KG1 (cell line): ENCODE results near the gene MRPL9.

Experiments
- DNase-seq: peaks from one replicate; lab custom pipeline; 2025; lab: John Stamatoyannopoulos, UW

MRPL9 gene

GRCh38 chr1:151729966-151730291, 33.4 kb downstream of the MRPL9 start:
- DNase-seq, result no peak

- DNase-seq, result no peak
These were observed 33.9 kb downstream of the MRPL9 start for GRCh38 chr1:151729157-151729965.

DNA sequence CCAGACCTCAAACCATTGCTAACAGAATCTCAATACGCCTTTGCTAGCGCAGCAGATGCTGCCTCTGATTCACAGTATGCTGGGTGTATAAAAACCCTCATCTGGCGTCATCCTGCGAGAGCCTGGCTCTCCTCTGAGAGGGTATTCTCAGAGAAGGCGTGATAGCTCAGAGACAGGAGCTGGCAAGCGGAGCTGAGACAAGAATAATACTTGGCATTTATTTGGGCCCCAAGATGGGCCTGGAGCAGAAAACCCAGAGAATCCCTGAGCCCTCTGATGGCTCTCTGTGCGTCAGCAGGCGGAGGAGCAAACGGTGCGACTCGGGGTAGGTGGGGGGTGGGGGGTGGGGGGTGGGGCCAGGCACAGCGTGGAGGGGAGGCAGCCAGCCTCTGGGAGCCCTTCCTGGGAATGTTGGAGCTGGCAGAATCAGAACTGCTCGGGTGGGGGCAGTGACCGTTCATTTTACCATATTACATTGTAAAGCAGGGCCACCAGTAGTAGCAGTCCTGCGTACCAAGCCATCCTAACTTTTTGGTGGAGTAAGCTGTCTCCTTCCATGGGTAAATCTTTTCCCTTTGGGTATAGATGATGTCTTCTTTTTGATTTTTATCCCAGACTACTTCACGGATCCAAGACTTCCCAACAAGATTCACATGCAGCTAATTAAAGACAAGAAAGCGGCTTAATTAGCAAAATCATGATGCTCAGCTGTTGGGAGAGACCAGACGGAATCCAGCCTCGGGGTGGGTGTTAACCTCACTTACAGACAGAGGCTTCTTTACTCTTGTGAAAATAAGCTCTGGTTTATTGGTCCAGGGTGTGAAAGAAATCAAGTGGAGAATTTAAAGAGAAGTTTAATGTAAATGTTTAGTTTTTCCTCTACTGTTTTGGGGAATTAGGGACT, 34.9 kb downstream of the MRPL9 start:
- no peak for DNase-seq

- DNase-seq, result no peak
These were observed 39.4 kb downstream of the MRPL9 start for GRCh38 chr1:151723726-151724370.

GRCh38 chr1:151721788-151722510, 41.3 kb downstream of the MRPL9 start:
- DNase-seq, result no peak

DNA sequence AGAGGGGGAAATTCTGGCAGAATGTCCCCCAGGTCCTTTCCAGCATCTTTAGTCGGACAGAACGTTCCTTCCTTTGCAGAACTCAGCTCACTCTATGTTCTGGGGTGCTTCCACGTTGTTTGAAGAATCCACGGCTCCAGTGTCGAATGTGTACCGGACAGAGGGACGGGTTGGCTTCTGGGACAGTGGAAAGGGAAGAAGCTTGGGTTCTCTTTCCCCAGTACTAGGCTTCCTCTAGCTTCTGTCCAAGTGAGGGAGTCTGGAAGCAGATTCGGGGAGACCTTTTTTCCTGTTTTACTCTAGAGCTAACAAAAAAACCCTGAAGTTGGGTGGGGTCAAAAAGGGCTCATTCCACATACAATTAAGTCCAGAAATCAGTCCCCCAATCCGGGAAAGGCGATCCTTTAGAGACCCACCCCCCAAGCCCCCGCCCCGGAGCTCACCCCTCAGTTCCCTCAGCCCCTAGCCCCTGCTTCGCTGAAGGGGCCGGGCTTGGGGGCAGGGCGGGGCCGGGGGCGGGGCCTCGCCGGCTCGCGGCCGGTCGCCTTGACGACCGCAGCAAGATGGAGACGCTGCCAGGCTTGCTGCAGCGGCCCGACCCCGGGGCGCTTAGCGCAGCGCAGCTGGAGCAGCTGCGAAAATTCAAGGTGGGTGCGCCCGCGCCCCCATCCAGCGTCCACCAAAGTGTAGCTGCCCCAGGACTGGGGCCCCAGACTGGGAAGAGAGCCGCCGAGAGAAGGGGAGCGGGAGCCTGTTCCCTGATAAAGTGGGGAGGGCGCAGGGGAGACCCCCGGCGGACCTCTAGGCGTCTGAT, 42.1 kb downstream of the MRPL9 start, which contains the start of gene RIIAD1:
TSS of gene RIIAD1 (plus strand) at position 549 of the 814 bp plus-strand sequence. CDS start at position 564, 15 bp downstream.
- DNase-seq, result no peak

DNA sequence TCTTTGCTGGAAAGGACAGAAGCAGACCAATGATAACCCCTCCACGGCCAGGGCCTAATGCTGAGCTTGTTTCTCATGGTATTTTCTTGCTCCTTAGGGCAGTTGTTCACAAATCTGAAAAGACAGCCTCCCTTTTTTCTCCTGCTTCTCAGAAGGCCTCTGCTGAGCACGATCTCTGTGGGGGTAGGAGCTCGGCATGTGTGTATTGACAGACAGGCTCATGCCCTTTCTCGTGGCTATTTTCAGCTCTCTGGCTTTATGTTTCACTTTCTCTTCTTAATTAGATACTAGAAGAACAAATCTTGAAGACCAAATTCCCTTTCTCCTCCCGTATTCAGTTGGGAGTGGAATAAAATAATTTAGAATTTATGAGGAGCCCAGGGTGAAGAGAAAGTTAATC, 42.7 kb downstream of the MRPL9 start:
- no peak for DNase-seq

DNA sequence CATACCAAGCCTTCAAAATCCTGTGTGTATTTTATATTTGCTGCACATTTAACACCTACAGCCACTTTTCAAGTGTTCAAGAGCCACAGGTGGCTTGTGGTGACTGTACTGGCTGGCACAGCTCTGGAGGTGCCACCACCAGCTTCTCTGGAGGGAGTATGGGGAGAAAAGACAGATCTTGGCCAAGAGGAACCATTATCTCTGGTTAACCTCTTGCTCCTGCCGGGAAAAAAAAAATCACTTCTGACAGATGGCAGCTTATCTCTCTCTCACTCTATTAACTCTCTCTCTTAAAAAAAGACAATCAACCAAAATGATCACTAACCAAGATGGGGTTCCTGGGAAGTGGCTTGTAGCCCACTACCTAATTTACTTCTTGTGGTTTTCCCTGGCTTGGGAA, 43.2 kb downstream of the MRPL9 start:
- no peak for DNase-seq

GRCh38 chr1:151718666-151719065, 44.6 kb downstream of the MRPL9 start:
- no peak for DNase-seq

DNA sequence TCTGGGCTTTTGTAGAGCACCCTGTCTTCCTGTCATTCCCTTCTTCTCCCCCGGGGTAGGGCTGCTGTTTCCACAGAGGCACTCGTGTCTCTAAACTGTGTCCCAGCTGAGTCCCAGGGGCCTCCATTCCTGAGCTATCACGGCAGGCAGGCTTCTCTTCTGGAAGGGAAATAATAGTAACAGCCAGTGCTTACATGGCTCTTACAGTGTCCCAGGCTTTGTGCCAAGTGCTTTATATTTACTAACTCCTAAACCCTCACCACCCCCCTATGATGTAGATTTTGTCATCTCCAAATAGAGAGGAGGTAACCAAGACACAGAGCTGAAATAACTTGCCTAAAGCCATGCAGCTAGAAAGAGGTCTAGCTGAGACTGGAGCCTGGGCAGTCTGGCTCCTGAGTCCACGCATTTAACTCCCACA, 45.3 kb downstream of the MRPL9 start:
- no peak for DNase-seq

- DNase-seq, result no peak
These were observed 46.3 kb downstream of the MRPL9 start, which contains the start of gene CELF3 for GRCh38 chr1:151716771-151717631. Gene CELF3 (minus strand): TSS chr1:151716803. CDS start chr1:151716020, 783 bp downstream.

DNA sequence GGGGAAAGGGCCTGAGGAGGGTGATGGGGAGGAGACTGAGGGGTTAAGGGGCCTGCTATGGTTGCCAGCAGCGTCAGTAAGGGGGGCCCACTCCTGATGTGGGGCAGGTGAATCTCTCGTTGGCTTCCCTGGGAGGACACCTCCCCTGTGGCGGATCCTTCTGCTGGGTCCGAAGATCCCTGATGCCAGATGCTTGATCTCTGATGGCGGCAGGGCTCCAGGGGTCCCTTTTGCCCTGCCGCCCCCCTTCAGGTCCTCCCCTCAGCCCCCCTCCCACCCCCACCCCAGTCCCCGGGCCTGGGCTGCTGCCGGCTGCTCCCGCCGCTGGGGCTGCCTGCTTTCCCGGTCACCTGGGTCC, 46.9 kb downstream of the MRPL9 start:
- no peak for DNase-seq

DNA sequence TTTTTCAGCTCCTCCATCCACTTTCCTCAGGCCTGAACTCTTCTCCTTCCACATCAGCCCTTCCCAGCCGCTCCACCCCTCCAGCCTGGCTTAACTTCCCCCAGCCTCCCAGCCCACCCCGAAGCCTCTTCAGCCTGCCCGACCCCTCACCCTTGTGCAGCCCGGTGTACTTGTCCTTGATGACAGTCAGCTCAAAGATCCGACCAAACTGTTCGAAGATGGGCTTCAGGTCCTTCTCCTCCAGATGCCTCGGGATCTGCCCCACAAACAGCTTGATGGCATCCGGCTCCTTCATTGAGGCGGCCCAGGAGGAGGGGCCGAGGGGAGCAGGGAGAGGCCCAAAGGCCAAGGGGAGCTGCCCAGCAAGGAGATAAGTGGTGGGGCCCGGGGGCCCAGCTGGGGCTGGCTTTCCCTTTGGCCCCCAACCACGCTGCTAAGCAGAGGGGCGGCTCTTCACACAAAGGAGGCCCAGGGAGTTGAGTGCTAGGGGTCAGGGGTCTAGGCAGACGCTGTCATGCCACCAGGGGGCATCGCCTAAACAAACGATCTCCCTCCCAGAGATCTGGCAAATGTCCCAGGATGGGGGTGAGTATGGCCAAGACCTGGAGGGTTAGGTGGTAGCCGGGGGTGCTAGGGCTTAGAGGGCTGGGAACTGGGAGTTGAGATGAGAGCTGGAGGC, 47.4 kb downstream of the MRPL9 start:
- no peak for DNase-seq

- DNase-seq, result no peak
These were observed 48.2 kb downstream of the MRPL9 start for GRCh38 chr1:151714820-151715725.

- DNase-seq, result no peak
These were observed 49.4 kb downstream of the MRPL9 start for GRCh38 chr1:151713874-151714273.

DNA sequence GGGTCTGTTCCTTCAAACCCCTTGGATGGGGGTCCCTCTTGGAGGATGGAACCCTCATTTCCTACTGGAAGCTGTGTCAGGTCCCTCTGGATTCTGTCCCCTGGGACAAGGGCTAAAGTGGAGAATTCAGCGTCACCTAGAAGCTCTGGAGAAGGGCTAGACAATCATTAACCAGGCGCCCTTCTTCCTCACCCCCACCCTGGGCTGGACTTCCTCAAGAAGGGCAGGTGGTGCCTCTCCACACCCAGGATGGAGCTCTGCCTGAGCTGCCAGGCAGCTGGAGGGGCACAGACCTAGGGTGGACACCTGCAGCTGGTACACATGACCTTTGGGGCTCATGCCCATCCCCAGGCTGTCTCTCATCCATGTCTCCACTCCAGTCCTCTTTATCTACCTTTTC, 50.3 kb downstream of the MRPL9 start:
- no peak for DNase-seq

- DNase-seq, result no peak
These were observed 51.3 kb downstream of the MRPL9 start for GRCh38 chr1:151711951-151712350.

- no peak for DNase-seq
These were observed 52.1 kb downstream of the MRPL9 start for GRCh38 chr1:151711044-151711800.
